GM19239 (cell line): Measurements from ENCODE around the gene ZIC4.

Source experiments
- DNase-seq: peaks from one replicate; pipeline ENCODE4 v3.0.0; 2011; ENCODE audit warnings: low spot score; ENCODE audit not compliant: insufficient read length
- FAIRE-seq: peaks from 2 replicates; lab custom pipeline; 2011; peaks lifted over from hg19 to GRCh38; lab: Jason Lieb, UNC

ZIC4 gene

GRCh38 chr3:147406028-147406931 is at the start of gene ZIC4:
TSS of gene ZIC4 (minus strand) at chr3:147406543. CDS start at chr3:147402797, 3,746 bp downstream.
- no peak for FAIRE-seq
- no peak for DNase-seq

- no peak for DNase-seq
Measured at GRCh38 chr3:147449669-147450068, 43.3 kb upstream of the ZIC4 start.

GRCh38 chr3:147447224-147447623 is 40.9 kb upstream of the ZIC4 start:
- DNase-seq (no peak), FAIRE-seq (no peak)

More at GRCh38 chr3:147449669-147450068, 43.3 kb upstream of the ZIC4 start:
- FAIRE-seq: no peak

GRCh38 chr3:147431751-147432150 is 25.4 kb upstream of the ZIC4 start:
- FAIRE-seq (no peak), DNase-seq (no peak)

GRCh38 chr3:147428754-147429153 is 22.4 kb upstream of the ZIC4 start:
- DNase-seq (no peak), FAIRE-seq (no peak)

GRCh38 chr3:147428326-147428725 is 22.0 kb upstream of the ZIC4 start:
- DNase-seq (no peak), FAIRE-seq (no peak)

- DNase-seq (no peak), FAIRE-seq (no peak)
Measured at GRCh38 chr3:147427746-147428145, 21.4 kb upstream of the ZIC4 start.

GRCh38 chr3:147426931-147427330 is 20.6 kb upstream of the ZIC4 start:
- FAIRE-seq: no peak

GRCh38 chr3:147425388-147425850 is 19.1 kb upstream of the ZIC4 start:
- no peak for FAIRE-seq
- no peak for DNase-seq

More at GRCh38 chr3:147426931-147427330, 20.6 kb upstream of the ZIC4 start:
- DNase-seq: no peak

GRCh38 chr3:147424581-147425387 is 18.4 kb upstream of the ZIC4 start:
- DNase-seq: no peak
- no peak for FAIRE-seq

GRCh38 chr3:147423798-147424580 is 17.6 kb upstream of the ZIC4 start:
- no peak for FAIRE-seq

GRCh38 chr3:147423537-147423797 is 17.1 kb upstream of the ZIC4 start:
- FAIRE-seq (no peak), DNase-seq (no peak)

More at GRCh38 chr3:147423798-147424580, 17.6 kb upstream of the ZIC4 start:
- DNase-seq: no peak

GRCh38 chr3:147422601-147423536 is 16.5 kb upstream of the ZIC4 start:
- DNase-seq (no peak), FAIRE-seq (no peak)

- DNase-seq: no peak
- no peak for FAIRE-seq
Measured at GRCh38 chr3:147422196-147422595, 15.9 kb upstream of the ZIC4 start.

- DNase-seq (no peak), FAIRE-seq (no peak)
Measured at GRCh38 chr3:147421184-147421912, 15.0 kb upstream of the ZIC4 start.

GRCh38 chr3:147420353-147421183 is 14.2 kb upstream of the ZIC4 start:
- DNase-seq (no peak), FAIRE-seq (no peak)

GRCh38 chr3:147419781-147420224 is 13.5 kb upstream of the ZIC4 start:
- DNase-seq: no peak
- no peak for FAIRE-seq
